GM21447 (cell line): ENCODE measurements around the gene DUXB.

Experiments
- ATAC-seq: cut with Tn5 transposase; IDR thresholded peaks from one replicate; pipeline ENCODE4 v1.9.1; 2021; ENCODE audit not compliant: unreplicated experiment

The DUXB gene

DNA sequence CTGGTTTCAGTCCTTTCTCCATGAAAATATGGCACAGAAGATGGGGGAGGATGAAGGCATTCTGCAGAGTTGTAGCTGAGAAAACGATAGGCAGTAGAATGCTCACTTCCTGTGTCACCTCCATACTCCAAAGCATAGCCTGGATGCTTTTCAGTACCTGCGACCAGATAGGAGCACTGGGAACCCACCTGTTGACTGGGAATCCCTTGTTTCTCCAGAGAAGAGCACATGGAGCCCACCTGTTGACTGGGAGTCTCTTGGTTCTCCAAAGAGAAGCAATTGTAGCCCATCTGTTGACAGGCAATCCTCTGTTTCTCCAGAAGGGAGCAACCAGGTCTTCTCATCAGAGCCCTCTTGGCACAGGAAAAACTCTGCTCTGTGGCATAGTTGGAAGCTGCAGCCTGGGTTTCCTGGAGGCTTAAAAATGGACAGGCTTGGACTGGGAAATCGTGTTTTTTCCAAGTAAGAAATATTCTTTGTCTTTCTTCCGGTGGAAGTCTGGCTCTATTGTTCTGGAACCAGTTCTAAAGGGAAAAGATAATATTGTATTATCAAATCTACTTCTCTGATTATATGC lies 40.4 kb downstream of the DUXB start:
- no peak for ATAC-seq

DNA sequence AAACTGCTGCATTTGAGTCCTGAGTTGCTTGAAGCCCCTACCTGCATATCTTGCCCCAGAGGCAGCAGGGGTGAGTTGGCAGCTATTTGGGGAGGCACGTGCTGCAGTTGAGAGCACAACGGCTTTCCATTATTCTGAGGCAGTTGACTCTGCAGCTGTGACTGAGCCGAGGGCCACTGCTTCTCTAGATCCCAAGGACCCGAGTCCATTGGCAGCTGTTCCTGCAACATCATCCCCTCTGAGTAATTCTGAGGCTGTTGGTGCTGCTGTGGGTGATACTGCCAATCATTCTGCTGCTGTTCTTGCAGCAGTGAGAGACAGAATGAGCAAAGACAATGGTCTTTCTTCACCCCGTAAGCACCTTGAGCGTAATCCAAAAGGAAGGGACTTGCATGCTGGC lies 40.9 kb downstream of the DUXB start:
- no peak for ATAC-seq

DNA sequence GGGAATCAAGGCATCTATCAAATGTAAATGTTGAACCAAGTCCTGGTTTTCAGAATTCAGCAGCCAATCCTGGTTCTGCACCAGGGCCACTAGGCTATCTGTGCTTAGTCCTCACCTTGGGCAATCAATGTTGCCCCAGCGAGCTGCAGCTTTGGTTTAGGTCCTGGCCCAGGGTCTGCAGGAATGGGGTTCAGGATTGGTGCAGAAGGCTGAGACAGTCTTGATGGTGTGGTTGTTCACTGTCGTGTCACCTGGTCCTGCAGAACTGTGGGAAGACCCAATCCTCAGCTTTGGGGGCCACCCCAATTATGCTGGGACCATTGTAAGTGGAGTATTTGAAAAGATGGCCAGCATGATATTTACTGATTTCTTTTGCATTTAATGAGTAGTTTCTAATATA lies 43.1 kb downstream of the DUXB start:
- ATAC-seq, result no peak

DNA sequence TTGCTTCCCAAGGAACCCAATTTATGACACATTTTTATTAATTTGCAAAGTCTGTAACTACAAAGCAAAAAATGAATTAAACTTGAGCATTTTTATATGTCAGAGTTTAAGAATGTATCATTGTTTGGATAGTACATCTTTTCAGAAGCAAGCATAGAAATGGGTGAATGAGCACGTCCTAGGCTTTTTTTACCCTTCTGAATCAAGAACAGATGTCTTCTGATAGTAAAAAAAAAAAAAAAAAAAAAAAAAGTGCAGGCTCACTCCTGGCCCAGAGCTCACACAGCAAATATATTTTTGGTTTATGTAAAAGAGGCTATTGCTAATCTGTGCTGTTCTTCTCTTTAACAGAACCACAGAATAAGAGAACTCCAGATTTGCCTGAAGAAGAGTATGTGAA lies 47.3 kb downstream of the DUXB start:
- ATAC-seq, result no peak

DNA sequence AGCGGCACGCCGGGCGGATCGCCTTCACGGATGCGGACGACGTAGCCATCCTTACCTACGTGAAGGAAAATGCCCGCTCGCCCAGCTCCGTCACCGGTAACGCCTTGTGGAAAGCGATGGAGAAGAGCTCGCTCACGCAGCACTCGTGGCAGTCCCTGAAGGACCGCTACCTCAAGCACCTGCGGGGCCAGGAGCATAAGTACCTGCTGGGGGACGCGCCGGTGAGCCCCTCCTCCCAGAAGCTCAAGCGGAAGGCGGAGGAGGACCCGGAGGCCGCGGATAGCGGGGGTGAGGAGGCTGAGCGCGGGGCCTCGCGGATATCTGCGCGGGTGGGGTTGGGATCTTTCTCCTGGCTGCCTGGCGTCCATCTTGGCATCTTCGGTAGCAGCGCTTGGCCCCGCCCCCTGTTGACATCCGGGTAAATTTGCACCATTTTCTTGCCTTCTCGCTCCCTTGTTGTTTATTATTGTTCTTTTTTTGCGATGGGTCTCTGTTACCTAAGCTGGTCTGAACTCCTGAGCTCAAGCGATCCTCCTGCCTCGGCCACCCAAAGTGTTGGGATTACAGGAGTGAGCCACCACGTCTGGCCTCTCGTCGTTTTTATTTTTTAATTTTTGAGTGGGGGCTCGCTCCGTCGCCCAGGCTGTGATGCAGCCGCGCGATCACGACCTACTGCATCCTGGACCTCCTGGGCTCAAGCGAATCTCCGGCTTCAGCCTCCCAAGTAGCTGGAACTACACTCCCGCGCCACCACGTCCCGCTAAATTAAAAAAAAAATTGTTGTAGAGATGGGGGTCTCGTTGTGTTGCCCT lies 52.8 kb downstream of the DUXB start:
- ATAC-seq, result peak; percentile 42

DNA sequence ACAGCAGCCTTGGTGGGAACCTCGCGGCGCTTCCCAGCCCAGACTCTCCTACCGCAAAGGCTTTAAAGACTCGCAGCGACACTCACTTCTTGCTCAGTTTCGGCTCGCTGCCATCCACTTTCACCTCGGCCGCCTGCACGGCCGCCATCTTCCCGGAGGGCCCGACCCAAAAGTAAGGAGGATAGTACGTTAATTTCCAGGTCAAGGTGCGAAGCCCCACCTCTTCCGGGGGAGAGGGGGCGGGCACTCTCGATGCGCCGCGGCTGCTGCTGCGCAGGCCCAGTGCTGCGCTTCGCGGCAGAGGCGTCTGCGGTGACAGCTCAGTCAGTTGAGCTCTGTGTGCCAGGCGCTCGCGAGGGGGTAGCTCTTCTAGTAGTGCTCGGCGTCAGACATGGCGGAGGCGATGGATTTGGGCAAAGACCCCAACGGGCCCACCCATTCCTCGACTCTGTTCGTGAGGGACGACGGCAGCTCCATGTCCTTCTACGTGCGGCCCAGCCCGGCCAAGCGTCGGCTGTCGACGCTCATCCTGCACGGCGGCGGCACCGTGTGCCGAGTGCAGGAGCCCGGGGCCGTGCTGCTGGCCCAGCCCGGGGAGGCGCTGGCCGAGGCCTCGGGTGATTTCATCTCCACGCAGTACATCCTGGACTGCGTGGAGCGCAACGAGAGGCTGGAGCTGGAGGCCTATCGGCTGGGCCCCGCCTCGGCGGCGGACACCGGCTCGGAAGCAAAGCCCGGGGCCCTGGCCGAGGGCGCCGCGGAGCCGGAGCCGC lies 53.6 kb downstream of the DUXB start, which contains the start of the genes KARS1 and TERF2IP:
Gene KARS1, minus strand, starts transcription at position 174 of the 773 bp plus-strand sequence. Its CDS starts 26 bp downstream, at position 148.
Gene TERF2IP, plus strand, starts transcription at position 282 of the 773 bp plus-strand sequence. Its CDS starts 110 bp downstream, at position 392.
- peak; percentile 72 for ATAC-seq

DNA sequence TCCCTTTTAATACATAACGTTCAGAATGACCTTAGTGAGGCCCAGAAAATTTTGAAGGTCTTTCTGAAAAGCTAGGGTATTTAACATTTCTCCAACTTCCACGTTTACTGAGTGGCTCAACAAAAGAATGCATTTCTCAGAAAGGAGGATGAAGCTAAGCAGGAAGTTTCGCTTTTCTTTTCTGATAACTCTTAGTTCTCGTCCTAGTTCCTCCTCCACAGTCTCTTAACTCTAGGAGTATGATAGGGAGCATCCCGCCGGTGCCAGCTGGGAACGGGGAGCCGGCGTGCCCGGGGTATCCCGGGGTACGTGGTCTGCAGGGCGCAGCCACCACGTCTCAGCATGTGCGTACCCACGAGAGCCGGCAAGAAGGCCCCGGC lies 54.2 kb downstream of the DUXB start:
- ATAC-seq, result peak; percentile 10

DNA sequence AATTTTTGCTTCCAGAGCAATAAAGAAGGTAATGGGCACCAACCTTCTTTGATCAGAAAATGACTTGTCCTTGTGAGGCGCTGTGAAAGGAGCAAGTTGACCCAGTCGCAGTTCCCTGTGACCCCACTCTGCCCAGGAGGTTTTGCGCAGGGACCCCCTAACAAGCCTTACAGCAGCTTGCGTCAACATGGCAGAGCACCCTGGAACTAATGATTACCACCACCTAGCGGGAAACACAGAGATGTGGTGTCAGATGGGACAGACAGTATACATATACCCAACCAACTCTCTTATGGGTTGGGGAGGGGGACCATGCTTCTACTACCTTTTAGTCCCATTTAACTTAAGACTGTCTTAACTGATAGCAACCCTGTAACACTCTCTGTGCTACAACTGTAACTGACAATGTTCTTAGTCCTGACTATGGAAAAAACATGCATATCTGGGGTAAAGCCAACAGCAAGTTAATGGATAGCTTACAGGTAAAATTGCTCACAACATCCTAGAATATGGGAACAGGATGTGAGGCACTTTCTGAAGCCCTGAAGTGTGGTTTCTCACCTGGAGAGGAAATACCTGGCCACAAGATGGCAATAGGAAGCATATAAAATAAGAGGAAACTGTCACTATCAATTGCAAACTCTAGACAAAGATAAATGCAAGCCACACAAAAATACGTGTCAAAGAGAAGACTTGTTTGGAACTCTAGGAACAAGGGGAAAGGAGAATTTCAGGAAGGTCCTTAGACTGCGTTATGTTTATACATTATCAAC lies 56.8 kb downstream of the DUXB start:
- no peak for ATAC-seq
